GM12878 (cell line): Measurements from ENCODE around the gene BTNL8. TPM values are rescaled to one million over a fixed set of nuclear protein-coding genes. Genes with fewer than 3 reads are reported as not detected.

Experiments
- ATAC-seq: fragments of 200-7000 bp; cut with Tn5 transposase; 3 replicates; pipeline ENCODE4 v1.9.1; 2020; ENCODE audit warnings: mild to moderate bottlenecking, moderate library complexity
- BruUV-seq: library from RNA; stranded (reverse); fragments of 400-500 nt; replicated peaks from 2 replicates; lab custom pipeline; 2021; lab: Mats Ljungman, UMichigan
- CTCF ChIA-PET: fragments of 300-600 bp; sonication (Branson Sonifier 250); formaldehyde crosslinking; extraction: SDS; loops from one replicate; lab custom pipeline; 2021; ENCODE audit warnings: inconsistent platforms; lab: Yijun Ruan, JAX
- POLR2A ChIA-PET: fragments of 350-600 bp; formaldehyde crosslinking; extraction: SDS; loops from one replicate; lab custom pipeline; 2021; ENCODE audit warnings: inconsistent platforms; lab: Charles Lee
- RAD21 ChIA-PET: fragments of 300-600 bp; sonication (Branson Sonifier 250); formaldehyde crosslinking; loops from one replicate; lab custom pipeline; 2023; ENCODE audit warnings: antibody characterized with exemption; ENCODE audit not compliant: unreplicated experiment; lab: Charles Lee
- SMC1A ChIA-PET: fragments of 300-600 bp; sonication (Branson Sonifier 250); formaldehyde crosslinking; loops from one replicate; lab custom pipeline; 2023; ENCODE audit not compliant: unreplicated experiment, uncharacterized antibody; lab: Charles Lee
- DNase-seq: peaks from one replicate; pipeline ENCODE4 v3.0.0-alpha.2; 2011; ENCODE audit warnings: low read depth, low spot score
- FAIRE-seq: peaks from 3 replicates; lab custom pipeline; 2011; peaks lifted over from hg19 to GRCh38; lab: Jason Lieb, UNC
- H2AFZ ChIP-seq: 2 replicates; pipeline ENCODE4 v1.6.0; 2011; ENCODE audit warnings: low read depth, low read length, control low read depth; ENCODE audit not compliant: control insufficient read depth
- H3K27ac ChIP-seq: 2 replicates; pipeline ENCODE4 v1.5.1; 2011; ENCODE audit warnings: control low read depth; ENCODE audit not compliant: control insufficient read depth, insufficient read depth
- H3K27me3 ChIP-seq, 2 experiments: replicated peaks in 1 of 2; 2 replicates each; pipeline versions ENCODE4 v1.6.0 to v1.6.1; 2011; ENCODE audit warnings: low read length in 1 of 2; ENCODE audit not compliant: control insufficient read depth in 2 of 2, insufficient read depth in 2 of 2
- H3K36me3 ChIP-seq, 2 experiments: 2 replicates each; pipeline ENCODE4 v1.5.1; 2011; ENCODE audit warnings: low read length in 1 of 2; ENCODE audit not compliant: control insufficient read depth in 2 of 2, insufficient read depth in 2 of 2
- H3K4me1 ChIP-seq: 2 replicates; pipeline ENCODE4 v1.6.1; 2011; ENCODE audit warnings: mild to moderate bottlenecking, low read length, moderate library complexity, mixed read lengths; ENCODE audit not compliant: control insufficient read depth, insufficient read depth
- H3K4me2 ChIP-seq: 2 replicates; pipeline ENCODE4 v1.6.0; 2011; ENCODE audit warnings: control low read depth; ENCODE audit not compliant: control insufficient read depth, insufficient read depth
- H3K4me3 ChIP-seq: fragments of 200-600 bp; sonication (generic); 2 replicates; pipeline ENCODE4 v1.5.1; 2016
- H3K79me2 ChIP-seq: 2 replicates; pipeline ENCODE4 v1.6.0; 2011; ENCODE audit warnings: low read length; ENCODE audit not compliant: control insufficient read depth, insufficient read depth
- H3K9ac ChIP-seq: 2 replicates; pipeline ENCODE4 v1.8.0; 2011; ENCODE audit warnings: low read length, control low read depth, mixed read lengths; ENCODE audit not compliant: control insufficient read depth, insufficient read depth
- H3K9me3 ChIP-seq: replicated peaks from 3 replicates; pipeline ENCODE4 v1.5.1; 2011; ENCODE audit warnings: mild to moderate bottlenecking, low read length; ENCODE audit not compliant: control insufficient read depth, insufficient read depth
- H4K20me1 ChIP-seq: 2 replicates; pipeline ENCODE4 v1.6.0; 2011; ENCODE audit not compliant: control insufficient read depth, insufficient read depth
- BACH1 ChIP-seq: fragments of 450-650 bp; IDR thresholded peaks from 2 replicates; pipeline ENCODE4 v1.6.1; 2017; ENCODE audit warnings: mild to moderate bottlenecking, borderline replicate concordance
- BCL3 ChIP-seq: IDR thresholded peaks from 2 replicates; pipeline ENCODE4 v1.6.1; 2011; ENCODE audit warnings: borderline replicate concordance, low read depth, mild to moderate bottlenecking, moderate library complexity, low read length; ENCODE audit not compliant: insufficient read depth, poor library complexity, severe bottlenecking
- HDAC2 ChIP-seq: fragments of 200-600 bp; sonication (generic); IDR thresholded peaks from 2 replicates; pipeline ENCODE4 v1.6.1; 2017
- MAX ChIP-seq: IDR thresholded peaks from 2 replicates; pipeline ENCODE4 v1.6.1; 2012; ENCODE audit warnings: low read depth, low read length, improper control_type of control experiment
- MYC ChIP-seq: IDR thresholded peaks from 2 replicates; pipeline ENCODE4 v1.6.1; 2011; ENCODE audit warnings: mild to moderate bottlenecking, low read length, moderate library complexity, inconsistent platforms; ENCODE audit not compliant: insufficient read depth, insufficient replicate concordance, insufficient read length, severe bottlenecking
- NR2C1 ChIP-seq: fragments of 450-650 bp; IDR thresholded peaks from 2 replicates; pipeline ENCODE4 v1.6.1; 2017; ENCODE audit warnings: antibody characterized with exemption, mild to moderate bottlenecking, moderate library complexity
- PML ChIP-seq: IDR thresholded peaks from 2 replicates; pipeline ENCODE4 v1.6.1; 2012; ENCODE audit warnings: low read length, inconsistent platforms
- RCOR1 ChIP-seq: conservative IDR thresholded peaks from 2 replicates; pipeline ENCODE4 v1.6.1; 2012; ENCODE audit warnings: low read depth, low read length, improper control_type of control experiment
- REST ChIP-seq: IDR thresholded peaks from 2 replicates; pipeline ENCODE4 v1.6.1; 2012; ENCODE audit warnings: mild to moderate bottlenecking, low read depth, low read length
- RFX5 ChIP-seq: IDR thresholded peaks from 2 replicates; pipeline ENCODE4 v1.6.1; 2011; ENCODE audit warnings: low read depth, low read length, improper control_type of control experiment
- TARDBP ChIP-seq: IDR thresholded peaks from 2 replicates; pipeline ENCODE4 v1.6.1; 2016; ENCODE audit warnings: borderline replicate concordance
- ZNF207 ChIP-seq: fragments of 450-650 bp; IDR thresholded peaks from 2 replicates; pipeline ENCODE4 v1.6.1; 2014; ENCODE audit warnings: antibody characterized with exemption, mild to moderate bottlenecking, borderline replicate concordance
- ZNF274 ChIP-seq: IDR thresholded peaks from one replicate; pipeline ENCODE4 v1.8.0; 2011; ENCODE audit not compliant: insufficient read length, insufficient read depth
- ZNF687 ChIP-seq: fragments of 450-650 bp; IDR thresholded peaks from 2 replicates; pipeline ENCODE4 v1.6.1; 2017; ENCODE audit warnings: mild to moderate bottlenecking, moderate library complexity
- WGBS: methylation state at CpG from one replicate; pipeline ENCODE4 v1.1.6; 2016; ENCODE audit warnings: low lambda C conversion rate; ENCODE audit not compliant: insufficient replicate concordance, insufficient coverage; ENCODE audit errors: missing lambda C conversion rate; 5-methylcytosine and 5-hydroxymethylcytosine counted together
- in situ Hi-C: fragments of 300-500 bp; cut with MboI; formaldehyde crosslinking; loops from 9 replicates; pipeline ENCODE4 v1.14.3; 2018; ENCODE audit warnings: mixed read lengths
- intact Hi-C: fragments of 100-400 bp; cut with micrococcal nuclease; formaldehyde crosslinking; loops from one replicate; pipeline ENCODE4 v1.14.2; 2022; ENCODE audit not compliant: unreplicated experiment
- polyA plus RNA-seq, 11 experiments: library from polyadenylated mRNA; depleted of rRNA in 4 of 11; unstranded in 6 of 11; stranded (reverse) in 5 of 11; fragments of >200 nt; fragmentation: Nextera tagmentation in 4 of 11; fragmentation: Illumina TruSeq in 1 of 11; extraction: Ambion mirVana in 4 of 11; extraction: Trizol in 1 of 11; gene quantifications; 1 replicate in 1 of 11; 2 replicates in 10 of 11; pipeline versions ENCODE4 v1.2.1 to v1.2.3, GENCODE V29; 2011 to 2016; ENCODE audit warnings: inconsistent platforms in 2 of 11, missing spikeins in 2 of 11, low read depth in 1 of 11
- total RNA-seq, 4 experiments: library from RNA; depleted of rRNA in 3 of 4; stranded (reverse); fragments of >200 nt in 3 of 4; fragmentation: Illumina TruSeq in 1 of 4; extraction: Trizol in 1 of 4; gene quantifications; 2 replicates each; pipeline versions ENCODE4 v1.2.1 to v1.2.3, GENCODE V29; 2013 to 2021

Gene BTNL8
- total and polyA plus RNA-seq, 10 of the 15 experiments (the other 5 are each of a cell fraction or from before 2014, with no cell fraction given), result 0.13 to 3.4 (median 0.26) TPM; not detected in 2

- Histone ChIP-seq H3K4me1 (no peaks in the 10 kb centered on the region), H3K4me2 (no peak overlapping the region), H3K4me3 (no peak overlapping the region), H3K79me2 (no peaks in the 10 kb centered on the region), H3K9me3 (no peaks in the 10 kb centered on the region; the same call in 2 of the 3 replicates), H3K27me3 (no peaks in the 10 kb centered on the region), H3K9ac (no peak overlapping the region), H4K20me1 (no peaks in the 10 kb centered on the region), H3K36me3 (no peaks in the 10 kb centered on the region), H2AFZ (no peak overlapping the region), H3K27ac (no peak overlapping the region)
- in situ Hi-C loops, result no loop called here
- DNase-seq, result no peak
- RAD21 ChIA-PET, result no interaction called here
- SMC1A ChIA-PET, result no interaction called here
- no TSS peak for BruUV-seq
- FAIRE-seq, result no peak
- CTCF ChIA-PET, result no interaction called here
- intact Hi-C loops, result no loop called here
- WGBS, result 30% methylated on average over 6 of the region's 6 CpGs
- ATAC-seq, result no peak
- POLR2A ChIA-PET, result no interaction called here
- TF ChIP-seq RFX5 (no peak), PML (no peak), ZNF207 (no peak), MYC (no peak), NR2C1 (no peak), BCL3 (no peak), BACH1 (no peak), MAX (no peak), TARDBP (no peak), REST (no peak), ZNF687 (no peak), RCOR1 (no peak), HDAC2 (no peak), ZNF274 (no peak)
Measured at GRCh38 chr5:180950291-180950949, 51.5 kb downstream of the BTNL8 start.
